Stomach (tissue), 9 donors: ENCODE measurements around the gene CUL9. TPM values are rescaled to one million over a fixed set of nuclear protein-coding genes. Genes with fewer than 3 reads are reported as not detected.
A peak's percentile ranks its signal among the peaks of the same experiment; 100 is the strongest.

ENCODE experiments used
- DNase-seq, 2 donors: peaks; one replicate each; pipeline versions ENCODE4 v3.0.0 to v3.0.0-alpha.2; 2013 to 2019
- H3K27ac ChIP-seq, 5 donors: fragments of 200-600 bp in 4 of 5; sonication (generic) in 4 of 5; one replicate each; pipeline ENCODE4 v1.5.1; 2013 to 2019; ENCODE audit warnings: mild to moderate bottlenecking in 1 of 5, moderate library complexity in 1 of 5
- H3K27me3 ChIP-seq, 3 donors: fragments of 200-600 bp; sonication (generic); one replicate each; pipeline ENCODE4 v1.5.1; 2017 to 2019; ENCODE audit warnings: mixed run types in 1 of 3
- H3K36me3 ChIP-seq, 4 donors: fragments of 200-600 bp; sonication (generic); 1 replicate in 3 of 4; 2 replicates in 1 of 4; pipeline ENCODE4 v1.5.1; 2016 to 2019
- H3K4me1 ChIP-seq, 4 donors: fragments of 200-600 bp; sonication (generic); one replicate each; pipeline ENCODE4 v1.5.1; 2016 to 2019
- H3K4me3 ChIP-seq, 4 donors: fragments of 200-600 bp; sonication (generic) in 3 of 4; one replicate each; pipeline ENCODE4 v1.5.1; 2016 to 2019; ENCODE audit warnings: mild to moderate bottlenecking in 1 of 4
- H3K9me3 ChIP-seq, 4 donors: fragments of 200-600 bp; sonication (generic); one replicate each; pipeline ENCODE4 v1.5.1; 2016 to 2019
- CTCF ChIP-seq, 7 experiments: fragments of 450-650 bp in 4 of 7; fragments of 200-600 bp in 3 of 7; sonication (generic) in 3 of 7; IDR thresholded peaks; one replicate each; pipeline ENCODE4 v1.5.1; 2016 to 2019; ENCODE audit warnings: antibody characterized with exemption in 7 of 7, control low read depth in 2 of 7, mild to moderate bottlenecking in 1 of 7
- EP300 ChIP-seq: sonication (generic); formaldehyde crosslinking; IDR thresholded peaks from one replicate; pipeline ENCODE4 v1.6.1; 2017; ENCODE audit warnings: antibody characterized with exemption
- POLR2A ChIP-seq, 4 donors: fragments of 450-650 bp; IDR thresholded peaks; one replicate each; pipeline ENCODE4 v1.6.1; 2016; ENCODE audit warnings: antibody characterized with exemption in 4 of 4, control low read depth in 2 of 4, mild to moderate bottlenecking in 1 of 4, moderate library complexity in 1 of 4
- POLR2AphosphoS5 ChIP-seq, 3 donors: sonication (generic); formaldehyde crosslinking; IDR thresholded peaks; one replicate each; pipeline ENCODE4 v1.6.1; 2016; ENCODE audit warnings: antibody characterized with exemption in 3 of 3
- WGBS, 5 donors: extraction: QIAGEN DNeasy Blood & Tissue Kit in 3 of 5; methylation state at CpG; one replicate each; pipeline versions ENCODE4 v1.1.5 to v1.1.7; 2013 to 2018; 5-methylcytosine and 5-hydroxymethylcytosine counted together
- intact Hi-C: fragments of 100-400 bp; cut with DNase I; formaldehyde crosslinking; loops from one replicate; pipeline ENCODE4 v1.15.1; 2023; ENCODE audit warnings: low total_unique reads
- polyA plus RNA-seq, 3 donors: library from polyadenylated mRNA; stranded (reverse); fragments of 200-250 nt; gene quantifications; one replicate each; pipeline ENCODE4 v1.2.3, GENCODE V29; 2013
- total RNA-seq, 5 donors: library from RNA; depleted of rRNA; stranded (reverse); fragments of >200 nt; gene quantifications; one replicate each; pipeline versions ENCODE4 v1.1.0 to v1.2.3, GENCODE V29; 2014 to 2016
- donor health status: healthy with polysubstance abuse.
- donor health status: Bipolar disorder and iron deficiency.
- donor health status: healthy.

Gene CUL9
- total and polyA plus RNA-seq, 8 donors: 22.8 to 120 (median 45.0) TPM

GRCh38 chr6:43250992-43251373, 69.0 kb downstream of the CUL9 start:
- DNase-seq: peak in 1 of 2 donors; percentile 26
- 9 to 14% (median 12%) methylated on average over 5 to 8 of the region's 8 CpGs for WGBS, 5 donors
- Histone ChIP-seq H3K36me3 (no peaks in the 10 kb centered on the region), H3K4me3 (no peak overlapping the region), H3K4me1 (peaks cover 5 to 21% (median 16%) of the 10 kb centered on the region in 4 donors), H3K27me3 (peaks cover 0 to 76% (median 21%) of the 10 kb centered on the region in 3 donors), H3K27ac (no peak overlapping the region), H3K9me3 (no peaks in the 10 kb centered on the region)
- intact Hi-C loops: no loop called here
- TF ChIP-seq POLR2AphosphoS5 (IDR thresholded peaks at IDR 0.05): no peak
- TF ChIP-seq CTCF (IDR thresholded peaks at IDR 0.05): no peak
- no peak for TF ChIP-seq POLR2A (IDR thresholded peaks at IDR 0.05)
- TF ChIP-seq EP300: no peak

GRCh38 chr6:43253401-43253800, 71.4 kb downstream of the CUL9 start:
- no peaks in the 10 kb centered on the region for H3K4me1 ChIP-seq
- 92 to 95% (median 93%) methylated on average over 10 to 11 of the region's 11 CpGs for WGBS, 5 donors
- H3K27me3 ChIP-seq: peaks cover 0 to 76% (median 21%) of the 10 kb centered on the region in 3 donors
- H3K4me3 ChIP-seq: no peak overlapping the region
- DNase-seq: peak in 1 of 2 donors; percentile 3
- intact Hi-C loops: no loop called here
- no peaks in the 10 kb centered on the region for H3K9me3 ChIP-seq
- H3K27ac ChIP-seq: no peak overlapping the region
- H3K36me3 ChIP-seq: no peaks in the 10 kb centered on the region
- TF ChIP-seq CTCF (IDR thresholded peaks at IDR 0.05) (no peak), EP300 (no peak), POLR2AphosphoS5 (IDR thresholded peaks at IDR 0.05) (no peak), POLR2A (IDR thresholded peaks at IDR 0.05) (no peak)

- H3K36me3 ChIP-seq: no peaks in the 10 kb centered on the region
- peaks cover 0 to 80% (median 21%) of the 10 kb centered on the region in 3 donors for H3K27me3 ChIP-seq
- no peaks in the 10 kb centered on the region for H3K4me1 ChIP-seq
- intact Hi-C loops: no loop called here
- H3K4me3 ChIP-seq: no peak overlapping the region
- H3K27ac ChIP-seq: no peak overlapping the region
- TF ChIP-seq POLR2AphosphoS5 (IDR thresholded peaks at IDR 0.05) (no peak), EP300 (no peak), CTCF (IDR thresholded peaks at IDR 0.05) (no peak), POLR2A (IDR thresholded peaks at IDR 0.05) (no peak)
- 85 to 91% (median 89%) methylated on average over 13 to 15 of the region's 15 CpGs for WGBS, 5 donors
- no peak for DNase-seq
- no peaks in the 10 kb centered on the region for H3K9me3 ChIP-seq
These were observed 72.3 kb downstream of the CUL9 start for GRCh38 chr6:43254138-43254817.

GRCh38 chr6:43254846-43255245, 72.8 kb downstream of the CUL9 start:
- Histone ChIP-seq H3K4me1 (no peaks in the 10 kb centered on the region), H3K36me3 (no peaks in the 10 kb centered on the region), H3K4me3 (no peak overlapping the region), H3K27ac (no peak overlapping the region), H3K9me3 (no peaks in the 10 kb centered on the region), H3K27me3 (peaks cover 0 to 80% (median 21%) of the 10 kb centered on the region in 3 donors)
- TF ChIP-seq EP300 (no peak), CTCF (IDR thresholded peaks at IDR 0.05) (no peak), POLR2AphosphoS5 (IDR thresholded peaks at IDR 0.05) (no peak), POLR2A (IDR thresholded peaks at IDR 0.05) (no peak)
- no peak for DNase-seq
- intact Hi-C loops: no loop called here
- WGBS, 5 donors: 83 to 86% (median 85%) methylated on average over 11 of the region's 11 CpGs
